ENCODE measurements around the gene ROPN1L.

Gene ROPN1L

DNA sequence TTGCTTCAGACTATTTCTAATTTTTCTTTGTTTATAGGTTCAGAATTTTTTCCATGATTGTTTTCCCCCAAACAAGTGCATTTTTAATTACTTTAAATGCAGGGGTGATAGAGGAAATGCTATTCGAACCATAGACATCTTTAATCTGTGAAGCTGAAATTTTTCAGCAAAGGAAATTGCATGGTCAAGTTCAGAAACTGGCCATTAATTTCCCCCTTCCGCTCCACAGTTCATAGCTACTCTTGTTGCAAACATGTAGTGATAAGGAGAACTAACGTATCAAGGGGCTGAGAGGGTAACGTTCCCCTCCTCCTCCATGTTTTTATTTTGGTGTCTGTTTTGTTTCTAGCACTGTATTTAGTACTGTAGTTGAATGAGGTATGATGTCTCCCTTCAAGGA lies 3.4 kb upstream of the ROPN1L start:
- no peak for DNase-seq
- Histone ChIP-seq H3K4me1 (ENCODE audit: control extremely low read depth in 1 of 4, control insufficient read depth in 4 of 4, insufficient read depth in 4 of 4, low read length in 3 of 4) (peaks cover 8 to 30% (median 28%) of the 10 kb centered on the region in 4 experiments), H3K27me3 (replicated peaks in 2 of 5; ENCODE audit: control insufficient read depth in 4 of 5, insufficient read depth in 5 of 5, low read length in 4 of 5) (no peaks in the 10 kb centered on the region), H3K9me3 (ENCODE audit: control extremely low read depth in 1 of 5, control insufficient read depth in 4 of 5, insufficient read depth in 2 of 5, low read depth in 1 of 5, low read length in 4 of 5) (no peaks in the 10 kb centered on the region), H3K36me3 (ENCODE audit: control insufficient read depth in 4 of 4, insufficient read depth in 4 of 4, low read length in 3 of 4) (peaks cover 3 to 21% (median 12%) of the 10 kb centered on the region in 4 experiments), H3K4me3 (ENCODE audit: control insufficient read depth in 1 of 7, extremely low read depth in 1 of 7, insufficient read depth in 4 of 7, low read depth in 2 of 7, low read length in 6 of 7) (no peak overlapping the region), H3K27ac (ENCODE audit: insufficient read depth in 1 of 2, low read depth in 1 of 2, low read length in 2 of 2, poor library complexity in 1 of 2, severe bottlenecking in 2 of 2) (no peak overlapping the region)
- no CpG with 5 or more reads among the region's 4 CpGs for WGBS (ENCODE audit: insufficient coverage)
- ChIA-PET POLR2A (no interaction called here), CTCF (interaction anchor here (1.3 to 1.9 kb wide), 2 partner anchors 10 to 58 kb away, joined by 4 to 6 read pairs; no protein-coding TSS in a partner anchor)

DNA sequence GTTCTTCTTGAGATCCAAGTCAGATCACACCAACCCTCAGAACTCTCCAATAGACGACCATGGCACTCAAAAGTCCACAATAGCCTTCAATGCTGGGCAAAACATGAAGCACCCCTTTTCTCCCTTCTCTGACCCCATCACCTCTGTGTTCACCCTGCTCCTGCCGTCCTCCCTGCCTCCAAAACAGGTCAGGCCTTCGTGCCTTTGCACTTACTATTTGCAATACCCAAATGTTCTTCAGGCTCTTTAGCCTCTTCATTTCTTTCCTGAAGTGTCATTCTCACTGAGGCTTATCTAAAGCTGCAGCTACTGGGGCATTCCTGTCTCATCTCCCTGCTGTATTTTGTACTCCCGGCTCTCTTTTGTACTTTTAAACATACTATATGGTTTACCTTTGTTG lies 2.0 kb upstream of the ROPN1L start:
- no peak overlapping the region for H3K4me3 ChIP-seq (ENCODE audit: control insufficient read depth in 1 of 7, extremely low read depth in 1 of 7, insufficient read depth in 4 of 7, low read depth in 2 of 7, low read length in 6 of 7)
- no peak for DNase-seq
- no peaks in the 10 kb centered on the region for H3K9me3 ChIP-seq (ENCODE audit: control extremely low read depth in 1 of 5, control insufficient read depth in 4 of 5, insufficient read depth in 2 of 5, low read depth in 1 of 5, low read length in 4 of 5)
- ChIA-PET CTCF (interaction anchor here (0.9 to 1.6 kb wide), 3 partner anchors 11 to 31 kb away, joined by 3 to 4 read pairs (median 3); no protein-coding TSS in a partner anchor), POLR2A (interaction anchor here (0.6 kb wide), 1 partner anchor 407 kb away, joined by 5 read pairs; no protein-coding TSS in a partner anchor)
- no peak overlapping the region for H3K27ac ChIP-seq (ENCODE audit: insufficient read depth in 1 of 2, low read depth in 1 of 2, low read length in 2 of 2, poor library complexity in 1 of 2, severe bottlenecking in 2 of 2)
- H3K4me1 ChIP-seq (ENCODE audit: control extremely low read depth in 1 of 4, control insufficient read depth in 4 of 4, insufficient read depth in 4 of 4, low read length in 3 of 4) = peaks cover 14 to 35% (median 30%) of the 10 kb centered on the region in 4 experiments
- H3K27me3 ChIP-seq (replicated peaks in 2 of 5; ENCODE audit: control insufficient read depth in 4 of 5, insufficient read depth in 5 of 5, low read length in 4 of 5) = no peaks in the 10 kb centered on the region
- peaks cover 2 to 10% (median 5%) of the 10 kb centered on the region in 4 experiments for H3K36me3 ChIP-seq (ENCODE audit: control insufficient read depth in 4 of 4, insufficient read depth in 4 of 4, low read length in 3 of 4)
- 71% methylated on average over 3 of the region's 4 CpGs for whole genome bisulfite sequencing (ENCODE audit: insufficient coverage)

DNA sequence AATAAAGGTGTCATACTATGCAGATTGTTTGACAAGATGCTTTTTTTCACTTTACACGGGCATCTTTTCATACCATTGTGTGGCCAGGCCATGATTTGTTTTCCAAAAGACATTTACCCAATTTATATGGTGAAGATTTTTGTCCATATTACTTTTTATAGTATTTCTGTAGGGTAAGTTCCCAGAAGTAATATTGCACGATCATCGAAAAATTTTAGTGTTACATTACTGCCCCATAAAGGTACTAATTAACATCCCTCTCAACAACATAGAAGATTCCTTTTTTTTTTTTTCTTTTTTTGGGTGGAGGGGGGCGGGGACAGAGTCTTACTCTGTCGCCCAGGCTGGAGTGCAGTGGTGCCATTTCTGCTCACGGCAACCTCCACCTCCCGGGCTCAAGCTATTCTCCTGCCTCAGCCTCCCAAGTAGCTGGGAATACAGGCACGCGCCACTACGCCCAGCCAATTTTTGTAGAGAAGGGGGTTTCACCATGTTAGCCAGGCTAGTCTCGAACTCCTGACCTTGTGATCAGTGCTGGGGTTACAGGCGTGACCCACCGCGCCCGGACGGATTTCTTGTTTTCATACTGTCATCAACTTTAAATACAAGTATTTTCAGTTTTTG lies 1.2 kb upstream of the ROPN1L start:
- WGBS (ENCODE audit: insufficient coverage) = 95% methylated on average over 5 of the region's 16 CpGs
- Histone ChIP-seq H3K27me3 (replicated peaks in 2 of 5; ENCODE audit: control insufficient read depth in 4 of 5, insufficient read depth in 5 of 5, low read length in 4 of 5) (no peaks in the 10 kb centered on the region), H3K9me3 (ENCODE audit: control extremely low read depth in 1 of 5, control insufficient read depth in 4 of 5, insufficient read depth in 2 of 5, low read depth in 1 of 5, low read length in 4 of 5) (no peaks in the 10 kb centered on the region), H3K4me3 (ENCODE audit: control insufficient read depth in 1 of 7, extremely low read depth in 1 of 7, insufficient read depth in 4 of 7, low read depth in 2 of 7, low read length in 6 of 7) (peak overlapping the region in 2 of 7 experiments; percentile 81 to 89), H3K36me3 (ENCODE audit: control insufficient read depth in 4 of 4, insufficient read depth in 4 of 4, low read length in 3 of 4) (peaks cover 2 to 8% (median 4%) of the 10 kb centered on the region in 4 experiments), H3K4me1 (ENCODE audit: control extremely low read depth in 1 of 4, control insufficient read depth in 4 of 4, insufficient read depth in 4 of 4, low read length in 3 of 4) (peaks cover 19 to 43% (median 38%) of the 10 kb centered on the region in 4 experiments), H3K27ac (ENCODE audit: insufficient read depth in 1 of 2, low read depth in 1 of 2, low read length in 2 of 2, poor library complexity in 1 of 2, severe bottlenecking in 2 of 2) (no peak overlapping the region)
- peak in 1 of 3 donors; percentile 18 for DNase-seq
- CTCF ChIA-PET = interaction anchor here (0.9 to 1.6 kb wide), 2 partner anchors 13 to 32 kb away, joined by 3 read pairs; no protein-coding TSS in a partner anchor
- POLR2A ChIA-PET = no interaction called here

DNA sequence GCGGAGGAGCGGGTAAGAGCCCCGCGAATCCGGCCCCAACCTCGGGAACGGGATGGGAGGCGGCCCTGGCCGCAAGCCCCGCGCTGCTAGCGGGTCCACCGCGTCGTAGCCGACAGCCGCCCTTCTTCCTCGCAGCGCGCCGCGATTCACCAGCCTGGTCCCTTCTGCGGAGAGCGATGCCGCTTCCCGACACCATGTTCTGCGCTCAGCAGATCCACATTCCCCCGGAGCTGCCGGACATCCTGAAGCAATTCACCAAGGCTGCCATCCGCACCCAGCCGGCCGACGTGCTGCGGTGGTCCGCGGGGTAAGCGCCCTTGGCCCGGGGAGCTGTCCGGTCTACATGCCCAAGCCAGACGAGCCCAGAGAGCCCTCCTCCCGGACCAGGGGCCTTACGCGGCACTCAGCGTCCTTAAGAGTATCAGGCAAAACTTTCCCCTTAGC lies 335 bp downstream of the ROPN1L start:
- POLR2A ChIA-PET = interaction anchor here (0.7 to 1.0 kb wide), 2 partner anchors 9 to 371 kb away, joined by 3 read pairs; no protein-coding TSS in a partner anchor
- CTCF ChIA-PET = interaction anchor here (0.8 to 3.2 kb wide), 8 partner anchors 9 to 186 kb away, joined by 3 to 12 read pairs (median 5); no protein-coding TSS in a partner anchor
- Histone ChIP-seq H3K4me3 (ENCODE audit: control insufficient read depth in 1 of 7, extremely low read depth in 1 of 7, insufficient read depth in 4 of 7, low read depth in 2 of 7, low read length in 6 of 7) (peak overlapping the region; percentile 57 to 89 (median 81)), H3K36me3 (ENCODE audit: control insufficient read depth in 4 of 4, insufficient read depth in 4 of 4, low read length in 3 of 4) (peaks cover 0 to 6% (median 3%) of the 10 kb centered on the region in 4 experiments), H3K9me3 (ENCODE audit: control extremely low read depth in 1 of 5, control insufficient read depth in 4 of 5, insufficient read depth in 2 of 5, low read depth in 1 of 5, low read length in 4 of 5) (no peaks in the 10 kb centered on the region), H3K27me3 (replicated peaks in 2 of 5; ENCODE audit: control insufficient read depth in 4 of 5, insufficient read depth in 5 of 5, low read length in 4 of 5) (no peaks in the 10 kb centered on the region), H3K27ac (ENCODE audit: insufficient read depth in 1 of 2, low read depth in 1 of 2, low read length in 2 of 2, poor library complexity in 1 of 2, severe bottlenecking in 2 of 2) (peak overlapping the region in 1 of 2 experiments; percentile 20), H3K4me1 (ENCODE audit: control extremely low read depth in 1 of 4, control insufficient read depth in 4 of 4, insufficient read depth in 4 of 4, low read length in 3 of 4) (peaks cover 19 to 58% (median 49%) of the 10 kb centered on the region in 4 experiments)
- DNase-seq = peak in 1 of 3 donors; percentile 22
- 0% methylated on average over 32 of the region's 44 CpGs for WGBS (ENCODE audit: insufficient coverage)

DNA sequence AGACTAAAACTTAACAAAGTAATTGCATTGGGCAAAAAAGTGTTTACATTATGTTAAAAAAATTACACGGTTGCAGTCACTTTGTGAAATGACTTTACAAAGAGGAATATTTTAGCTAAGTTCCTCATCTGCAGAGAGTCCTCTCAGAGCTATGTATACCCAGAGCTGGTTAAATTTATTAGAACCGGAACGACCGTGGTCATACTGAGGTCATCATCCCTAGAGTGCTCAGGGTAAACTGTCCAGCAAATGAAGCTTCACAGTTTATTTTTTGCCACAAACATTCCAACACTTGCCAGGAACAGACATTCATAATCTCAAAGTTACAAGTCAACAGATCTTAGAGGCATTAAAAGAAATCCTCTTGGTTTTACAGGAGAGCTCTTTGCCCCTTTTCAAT lies 897 bp downstream of the ROPN1L start:
- peaks cover 19 to 64% (median 49%) of the 10 kb centered on the region in 4 experiments for H3K4me1 ChIP-seq (ENCODE audit: control extremely low read depth in 1 of 4, control insufficient read depth in 4 of 4, insufficient read depth in 4 of 4, low read length in 3 of 4)
- no peaks in the 10 kb centered on the region for H3K27me3 ChIP-seq (replicated peaks in 2 of 5; ENCODE audit: control insufficient read depth in 4 of 5, insufficient read depth in 5 of 5, low read length in 4 of 5)
- peak; percentile 19 to 64 (median 55) for DNase-seq
- H3K27ac ChIP-seq (ENCODE audit: insufficient read depth in 1 of 2, low read depth in 1 of 2, low read length in 2 of 2, poor library complexity in 1 of 2, severe bottlenecking in 2 of 2) = no peak overlapping the region
- ChIA-PET POLR2A (interaction anchor here (0.7 to 1.0 kb wide), 3 partner anchors 8 to 370 kb away, joined by 3 read pairs; no protein-coding TSS in a partner anchor), CTCF (interaction anchor here (0.6 to 3.2 kb wide), 10 partner anchors 9 to 185 kb away, joined by 3 to 12 read pairs (median 4); no protein-coding TSS in a partner anchor)
- H3K36me3 ChIP-seq (ENCODE audit: control insufficient read depth in 4 of 4, insufficient read depth in 4 of 4, low read length in 3 of 4) = peaks cover 0 to 6% (median 3%) of the 10 kb centered on the region in 4 experiments
- 0% methylated on average over 3 of the region's 4 CpGs for WGBS (ENCODE audit: insufficient coverage)
- H3K4me3 ChIP-seq (ENCODE audit: control insufficient read depth in 1 of 7, extremely low read depth in 1 of 7, insufficient read depth in 4 of 7, low read depth in 2 of 7, low read length in 6 of 7) = peak overlapping the region in 6 of 7 experiments; percentile 72 to 89 (median 83)
- H3K9me3 ChIP-seq (ENCODE audit: control extremely low read depth in 1 of 5, control insufficient read depth in 4 of 5, insufficient read depth in 2 of 5, low read depth in 1 of 5, low read length in 4 of 5) = no peaks in the 10 kb centered on the region

DNA sequence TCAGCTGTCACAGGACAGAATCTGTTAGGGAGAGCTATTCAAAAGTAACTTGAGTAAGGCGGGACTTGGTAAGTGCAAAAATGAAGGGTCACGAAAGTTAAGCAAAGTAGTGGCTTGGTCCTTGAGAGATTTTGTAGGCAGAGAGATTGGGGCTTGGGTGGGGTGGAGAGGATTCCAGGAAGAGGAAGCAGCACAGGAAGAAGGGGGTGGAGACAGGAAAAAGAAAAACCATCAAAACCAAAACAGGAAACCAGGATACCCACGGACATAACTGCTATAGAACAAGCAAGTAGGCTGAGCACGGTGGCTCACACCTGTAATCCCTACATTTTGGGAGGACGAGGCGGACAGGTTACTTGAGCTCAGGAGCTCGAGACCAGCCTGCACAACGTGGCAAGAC lies 3.7 kb downstream of the ROPN1L start:
- no peak overlapping the region for H3K27ac ChIP-seq (ENCODE audit: insufficient read depth in 1 of 2, low read depth in 1 of 2, low read length in 2 of 2, poor library complexity in 1 of 2, severe bottlenecking in 2 of 2)
- DNase-seq = peak; percentile 44 to 47 (median 47)
- WGBS (ENCODE audit: insufficient coverage) = 32% methylated on average over 6 of the region's 8 CpGs
- peak overlapping the region in 6 of 7 experiments; percentile 3 to 43 (median 18) for H3K4me3 ChIP-seq (ENCODE audit: control insufficient read depth in 1 of 7, extremely low read depth in 1 of 7, insufficient read depth in 4 of 7, low read depth in 2 of 7, low read length in 6 of 7)
- H3K36me3 ChIP-seq (ENCODE audit: control insufficient read depth in 4 of 4, insufficient read depth in 4 of 4, low read length in 3 of 4) = no peaks in the 10 kb centered on the region
- H3K4me1 ChIP-seq (ENCODE audit: control extremely low read depth in 1 of 4, control insufficient read depth in 4 of 4, insufficient read depth in 4 of 4, low read length in 3 of 4) = peaks cover 19 to 72% (median 48%) of the 10 kb centered on the region in 4 experiments
- ChIA-PET CTCF (interaction anchor here (1.0 to 1.6 kb wide), 3 partner anchors 8 to 175 kb away, joined by 3 to 4 read pairs (median 4); no protein-coding TSS in a partner anchor), POLR2A (no interaction called here)
- H3K9me3 ChIP-seq (ENCODE audit: control extremely low read depth in 1 of 5, control insufficient read depth in 4 of 5, insufficient read depth in 2 of 5, low read depth in 1 of 5, low read length in 4 of 5) = no peaks in the 10 kb centered on the region
- H3K27me3 ChIP-seq (replicated peaks in 2 of 5; ENCODE audit: control insufficient read depth in 4 of 5, insufficient read depth in 5 of 5, low read length in 4 of 5) = no peaks in the 10 kb centered on the region

Data from common myeloid progenitor, CD34-positive (primary cell).